Chondrocyte (in vitro differentiated cells): ENCODE measurements around the gene TIMD4. TPM values are rescaled to one million over a fixed set of nuclear protein-coding genes. Genes with fewer than 3 reads are reported as not detected.
"Not testable (repeated sequence)": the region's sequence is repeated elsewhere in the genome, so short reads cannot be mapped to it uniquely, and the experiment has no call there.

Experiments
- DNase-seq: peaks from one replicate; pipeline ENCODE4 v3.0.0; 2021; ENCODE audit warnings: mixed read lengths, low spot score
- H3K27ac Mint-ChIP-seq: one replicate; pipeline ENCODE4 v1.8.0; 2021; ENCODE audit warnings: mild to moderate bottlenecking, moderate library complexity, mixed read lengths; ENCODE audit not compliant: unreplicated experiment
- H3K27me3 Mint-ChIP-seq: 2 replicates; pipeline ENCODE4 v1.8.0; 2021; ENCODE audit warnings: low read depth, mixed read lengths
- H3K36me3 Mint-ChIP-seq: 2 replicates; pipeline ENCODE4 v1.8.0; 2021; ENCODE audit warnings: low read depth, mixed read lengths
- H3K4me1 Mint-ChIP-seq: 2 replicates; pipeline ENCODE4 v1.8.0; 2021; ENCODE audit warnings: low read depth, mild to moderate bottlenecking, mixed read lengths
- H3K4me3 Mint-ChIP-seq: one replicate; pipeline ENCODE4 v1.8.0; 2021; ENCODE audit warnings: mild to moderate bottlenecking, moderate library complexity, mixed read lengths; ENCODE audit not compliant: unreplicated experiment
- H3K9me3 Mint-ChIP-seq: 2 replicates; pipeline ENCODE4 v1.8.0; 2021; ENCODE audit warnings: low read depth, mixed read lengths
- CTCF ChIP-seq: fragments of 200-600 bp; sonication (generic); IDR thresholded peaks from 2 replicates; pipeline ENCODE4 v1.5.0; 2021; ENCODE audit warnings: antibody characterized with exemption, mild to moderate bottlenecking, moderate library complexity
- total RNA-seq: library from RNA; stranded (reverse); gene quantifications from 3 replicates; pipeline ENCODE4 v1.2.1, GENCODE V29; 2021

The TIMD4 gene
- total RNA-seq, 1 donor from 2014 or later = not detected

GRCh38 chr5:156981481-156981880 is 18.5 kb upstream of the TIMD4 start:
- Mint-ChIP-seq H3K4me1 (no peaks in the 10 kb centered on the region), H3K9me3 (no peaks in the 10 kb centered on the region), H3K4me3 (no peak overlapping the region), H3K27ac (no peak overlapping the region), H3K36me3 (no peaks in the 10 kb centered on the region), H3K27me3 (peaks cover 12% of the 10 kb centered on the region)
- no peak for DNase-seq
- TF ChIP-seq CTCF = no peak

- Mint-ChIP-seq H3K36me3 (no peaks in the 10 kb centered on the region), H3K4me3 (no peak overlapping the region), H3K4me1 (no peaks in the 10 kb centered on the region), H3K27ac (no peak overlapping the region), H3K9me3 (peaks cover 9% of the 10 kb centered on the region), H3K27me3 (peaks cover 6% of the 10 kb centered on the region)
- no peak for DNase-seq
- no peak for TF ChIP-seq CTCF
Measured at GRCh38 chr5:156974328-156974727, 11.3 kb upstream of the TIMD4 start.

GRCh38 chr5:156971848-156972525 is 9.0 kb upstream of the TIMD4 start:
- Mint-ChIP-seq H3K36me3 (no peaks in the 10 kb centered on the region), H3K4me3 (no peak overlapping the region), H3K27ac (no peak overlapping the region), H3K27me3 (peaks cover 4% of the 10 kb centered on the region), H3K4me1 (no peaks in the 10 kb centered on the region), H3K9me3 (peaks cover 9% of the 10 kb centered on the region)
- DNase-seq = no peak
- TF ChIP-seq CTCF = no peak

GRCh38 chr5:156971415-156971814 is 8.4 kb upstream of the TIMD4 start:
- Mint-ChIP-seq H3K36me3 (no peaks in the 10 kb centered on the region), H3K27ac (no peak overlapping the region), H3K9me3 (peaks cover 9% of the 10 kb centered on the region), H3K4me1 (no peaks in the 10 kb centered on the region), H3K4me3 (no peak overlapping the region), H3K27me3 (peaks cover 4% of the 10 kb centered on the region)
- no peak for DNase-seq
- no peak for TF ChIP-seq CTCF

- H3K27me3 Mint-ChIP-seq, H3K4me1 Mint-ChIP-seq, H3K36me3 Mint-ChIP-seq, H3K9me3 Mint-ChIP-seq, H3K27ac Mint-ChIP-seq, DNase-seq, H3K4me3 Mint-ChIP-seq: not testable (repeated sequence)
Measured at GRCh38 chr5:156967386-156967785, 4.4 kb upstream of the TIMD4 start.

GRCh38 chr5:156956321-156956720 is 6.7 kb downstream of the TIMD4 start:
- H3K27me3 Mint-ChIP-seq = no peaks in the 10 kb centered on the region
- H3K36me3 Mint-ChIP-seq = no peaks in the 10 kb centered on the region
- peaks cover 3% of the 10 kb centered on the region for H3K9me3 Mint-ChIP-seq
- no peak overlapping the region for H3K27ac Mint-ChIP-seq
- TF ChIP-seq CTCF = no peak
- H3K4me3 Mint-ChIP-seq = no peak overlapping the region
- no peak for DNase-seq
- no peaks in the 10 kb centered on the region for H3K4me1 Mint-ChIP-seq
